Calu3 (cell line): ENCODE results near the gene GPR68. TPM values are rescaled to one million over a fixed set of nuclear protein-coding genes. Genes with fewer than 3 reads are reported as not detected.

Experiments used
- BruUV-seq: library from RNA; stranded (reverse); fragments of 400-500 nt; replicated peaks from 2 replicates; lab custom pipeline; 2021; lab: Mats Ljungman, UMichigan
- CTCF ChIA-PET: fragments of 300-600 bp; sonication (Branson Sonifier 250); formaldehyde crosslinking; loops from one replicate; lab custom pipeline; 2022; ENCODE audit warnings: antibody characterized with exemption; lab: Charles Lee
- DNase-seq: peaks from one replicate; pipeline ENCODE4 v3.0.0; 2022
- H3K27ac Mint-ChIP-seq: one replicate; pipeline ENCODE4 v1.8.0; 2022; ENCODE audit warnings: mixed read lengths; ENCODE audit not compliant: unreplicated experiment
- H3K27me3 Mint-ChIP-seq: one replicate; pipeline ENCODE4 v1.8.0; 2022; ENCODE audit warnings: mixed read lengths; ENCODE audit not compliant: unreplicated experiment
- H3K36me3 Mint-ChIP-seq: one replicate; pipeline ENCODE4 v1.8.0; 2022; ENCODE audit warnings: mild to moderate bottlenecking, moderate library complexity, mixed read lengths; ENCODE audit not compliant: insufficient read depth, unreplicated experiment
- H3K4me1 Mint-ChIP-seq: one replicate; pipeline ENCODE4 v1.8.0; 2022; ENCODE audit warnings: mild to moderate bottlenecking, low read depth, mixed read lengths; ENCODE audit not compliant: unreplicated experiment
- H3K4me3 Mint-ChIP-seq: one replicate; pipeline ENCODE4 v1.8.0; 2022; ENCODE audit warnings: mild to moderate bottlenecking, low read depth, moderate library complexity, mixed read lengths; ENCODE audit not compliant: unreplicated experiment
- H3K9me3 Mint-ChIP-seq: one replicate; pipeline ENCODE4 v1.8.0; 2022; ENCODE audit warnings: low read depth, mixed read lengths; ENCODE audit not compliant: unreplicated experiment
- CTCF ChIP-seq: fragments of 200-600 bp; IDR thresholded peaks from one replicate; pipeline ENCODE4 v1.8.0; 2022; ENCODE audit warnings: antibody characterized with exemption; ENCODE audit not compliant: unreplicated experiment
- intact Hi-C: fragments of 100-400 bp; cut with micrococcal nuclease; formaldehyde crosslinking; loops from one replicate; pipeline ENCODE4 v1.10.0; 2022; ENCODE audit not compliant: unreplicated experiment
- total RNA-seq: library from RNA; stranded (reverse); gene quantifications from 2 replicates; pipeline ENCODE4 v1.2.3, GENCODE V29; 2022

Gene GPR68
- total RNA-seq, 1 experiment from 2014 or later = not detected

- no peak overlapping the region for H3K4me3 Mint-ChIP-seq
- no peaks in the 10 kb centered on the region for H3K4me1 Mint-ChIP-seq
- H3K9me3 Mint-ChIP-seq = no peaks in the 10 kb centered on the region
- no TSS peak for BruUV-seq
- H3K36me3 Mint-ChIP-seq = no peaks in the 10 kb centered on the region
- no peak overlapping the region for H3K27ac Mint-ChIP-seq
- no peak for DNase-seq
- H3K27me3 Mint-ChIP-seq = no peaks in the 10 kb centered on the region
- TF ChIP-seq CTCF = no peak
- CTCF ChIA-PET = no interaction called here
- intact Hi-C loops = no loop called here
Measured at GRCh38 chr14:91278383-91278715, 33.8 kb upstream of the GPR68 start.

- CTCF ChIA-PET = no interaction called here
- H3K27ac Mint-ChIP-seq = no peak overlapping the region
- H3K36me3 Mint-ChIP-seq = no peaks in the 10 kb centered on the region
- no peaks in the 10 kb centered on the region for H3K27me3 Mint-ChIP-seq
- H3K4me3 Mint-ChIP-seq = no peak overlapping the region
- H3K9me3 Mint-ChIP-seq = no peaks in the 10 kb centered on the region
- H3K4me1 Mint-ChIP-seq = no peaks in the 10 kb centered on the region
- intact Hi-C loops = no loop called here
- DNase-seq = no peak
- TF ChIP-seq CTCF = no peak
- BruUV-seq = no TSS peak
Measured at GRCh38 chr14:91277546-91278382, 33.3 kb upstream of the GPR68 start.

- no peaks in the 10 kb centered on the region for H3K27me3 Mint-ChIP-seq
- CTCF ChIA-PET = no interaction called here
- H3K4me1 Mint-ChIP-seq = no peaks in the 10 kb centered on the region
Measured at GRCh38 chr14:91274796-91275195, 30.3 kb upstream of the GPR68 start.

GRCh38 chr14:91273885-91274273 is 29.4 kb upstream of the GPR68 start:
- Mint-ChIP-seq H3K4me3 (no peak overlapping the region), H3K27ac (no peak overlapping the region), H3K36me3 (no peaks in the 10 kb centered on the region), H3K9me3 (no peaks in the 10 kb centered on the region), H3K4me1 (no peaks in the 10 kb centered on the region), H3K27me3 (no peaks in the 10 kb centered on the region)
- TF ChIP-seq CTCF = no peak
- BruUV-seq = no TSS peak
- CTCF ChIA-PET = no interaction called here
- DNase-seq = no peak
- intact Hi-C loops = no loop called here

More at GRCh38 chr14:91274796-91275195, 30.3 kb upstream of the GPR68 start:
- no peak for TF ChIP-seq CTCF
- Mint-ChIP-seq H3K9me3 (no peaks in the 10 kb centered on the region), H3K27ac (no peak overlapping the region), H3K4me3 (no peak overlapping the region), H3K36me3 (no peaks in the 10 kb centered on the region)
- BruUV-seq = no TSS peak
- DNase-seq = no peak
- intact Hi-C loops = no loop called here
